ENCODE results near the gene PIK3R3. TPM values are rescaled to one million over a fixed set of nuclear protein-coding genes. Genes with fewer than 3 reads are reported as not detected.

Gene PIK3R3
- total and polyA plus RNA-seq, 9 donors: 3.6 to 20.3 (median 10.7) TPM

DNA sequence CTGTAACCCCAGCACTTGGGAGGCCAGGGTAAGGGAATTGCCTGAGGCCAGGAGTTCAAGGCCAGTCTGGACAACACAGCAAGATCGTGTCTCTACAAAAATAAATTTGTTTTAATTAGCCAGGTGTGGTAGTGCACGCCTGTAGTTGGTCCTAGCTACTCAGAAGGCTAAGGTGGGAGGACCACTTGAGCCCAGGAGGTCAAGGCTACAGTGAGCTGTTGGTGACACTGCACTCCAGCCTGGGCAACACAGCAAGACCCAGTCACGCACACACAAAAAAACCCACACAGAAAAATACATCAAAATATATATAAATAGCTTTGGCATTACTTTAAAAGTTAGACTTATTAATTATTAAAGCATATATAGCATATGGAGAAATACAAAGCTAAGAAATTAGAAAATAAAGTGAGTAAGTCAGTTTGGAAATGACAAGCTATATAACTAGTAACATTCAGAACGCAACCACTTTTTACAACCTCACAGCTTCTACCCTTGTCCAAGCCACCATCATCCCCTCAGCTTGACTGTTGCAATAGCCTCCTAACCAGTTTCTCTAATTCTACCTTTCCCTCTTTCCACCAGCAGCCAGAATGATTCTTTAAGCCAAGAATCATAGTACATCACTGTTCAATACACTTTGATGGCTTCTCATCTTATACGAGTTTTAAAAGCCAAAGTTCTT, 14.5 kb downstream of the PIK3R3 start:
- TF ChIP-seq EP300 (IDR thresholded peaks at IDR 0.05): no peak
- TF ChIP-seq POLR2A (IDR thresholded peaks at IDR 0.05): no peak
- TF ChIP-seq, protein P1, sequence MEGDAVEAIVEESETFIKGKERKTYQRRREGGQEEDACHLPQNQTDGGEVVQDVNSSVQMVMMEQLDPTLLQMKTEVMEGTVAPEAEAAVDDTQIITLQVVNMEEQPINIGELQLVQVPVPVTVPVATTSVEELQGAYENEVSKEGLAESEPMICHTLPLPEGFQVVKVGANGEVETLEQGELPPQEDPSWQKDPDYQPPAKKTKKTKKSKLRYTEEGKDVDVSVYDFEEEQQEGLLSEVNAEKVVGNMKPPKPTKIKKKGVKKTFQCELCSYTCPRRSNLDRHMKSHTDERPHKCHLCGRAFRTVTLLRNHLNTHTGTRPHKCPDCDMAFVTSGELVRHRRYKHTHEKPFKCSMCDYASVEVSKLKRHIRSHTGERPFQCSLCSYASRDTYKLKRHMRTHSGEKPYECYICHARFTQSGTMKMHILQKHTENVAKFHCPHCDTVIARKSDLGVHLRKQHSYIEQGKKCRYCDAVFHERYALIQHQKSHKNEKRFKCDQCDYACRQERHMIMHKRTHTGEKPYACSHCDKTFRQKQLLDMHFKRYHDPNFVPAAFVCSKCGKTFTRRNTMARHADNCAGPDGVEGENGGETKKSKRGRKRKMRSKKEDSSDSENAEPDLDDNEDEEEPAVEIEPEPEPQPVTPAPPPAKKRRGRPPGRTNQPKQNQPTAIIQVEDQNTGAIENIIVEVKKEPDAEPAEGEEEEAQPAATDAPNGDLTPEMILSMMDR (IDR thresholded peaks at IDR 0.05): no peak
- Histone ChIP-seq H3K4me1 (ENCODE audit: insufficient read depth) (no peaks in the 10 kb centered on the region), H3K27me3 (no peaks in the 10 kb centered on the region), H3K36me3 (no peaks in the 10 kb centered on the region), H3K27ac (no peak overlapping the region), H3K9me3 (no peaks in the 10 kb centered on the region), H3K4me3 (no peak overlapping the region)
- intact Hi-C loops (cut with DNase I): no loop called here
- DNase-seq: no peak
- 76 to 88% (median 80%) methylated on average over 5 of the region's 5 CpGs for WGBS, 3 donors

DNA sequence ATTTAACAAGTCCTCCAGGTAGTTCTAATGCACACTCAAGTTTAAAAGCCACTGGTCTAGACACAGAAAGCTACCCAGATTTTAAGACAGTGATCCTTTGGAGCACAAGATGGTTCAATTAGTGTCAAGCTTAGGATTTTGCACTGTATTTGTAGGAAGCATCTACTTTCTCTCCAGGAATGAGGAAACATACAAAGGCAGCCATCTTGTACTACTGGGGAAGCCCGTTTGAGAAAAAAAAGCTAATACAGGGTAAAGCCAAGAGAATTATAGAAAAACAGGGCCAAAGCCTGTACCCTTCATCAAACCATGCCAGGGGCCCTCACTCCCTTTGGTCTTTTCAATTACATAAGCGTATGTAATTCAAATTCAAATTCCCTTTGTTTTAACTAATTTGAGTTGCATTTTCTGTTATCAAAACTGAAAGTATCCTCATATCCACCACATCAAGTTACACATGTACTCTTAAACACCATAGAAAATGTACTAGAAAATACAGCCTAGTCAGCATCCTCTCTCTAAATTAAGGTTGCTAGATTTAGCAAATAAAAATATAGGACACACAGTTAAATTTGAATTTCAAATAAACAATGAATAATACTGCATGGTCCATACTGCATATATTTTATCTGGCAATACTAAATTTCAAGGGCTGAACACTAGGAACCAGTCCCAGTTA, 17.4 kb downstream of the PIK3R3 start:
- WGBS, 3 donors: 57 to 77% (median 67%) methylated on average over 2 of the region's 2 CpGs
- Histone ChIP-seq H3K4me3 (no peak overlapping the region), H3K9me3 (no peaks in the 10 kb centered on the region), H3K27me3 (no peaks in the 10 kb centered on the region), H3K36me3 (no peaks in the 10 kb centered on the region), H3K4me1 (ENCODE audit: insufficient read depth) (no peaks in the 10 kb centered on the region), H3K27ac (no peak overlapping the region)
- TF ChIP-seq EP300 (IDR thresholded peaks at IDR 0.05) (no peak), POLR2A (IDR thresholded peaks at IDR 0.05) (no peak)
- TF ChIP-seq, protein P1 (IDR thresholded peaks at IDR 0.05): no peak
- no peak for DNase-seq
- intact Hi-C loops (cut with DNase I): no loop called here

DNA sequence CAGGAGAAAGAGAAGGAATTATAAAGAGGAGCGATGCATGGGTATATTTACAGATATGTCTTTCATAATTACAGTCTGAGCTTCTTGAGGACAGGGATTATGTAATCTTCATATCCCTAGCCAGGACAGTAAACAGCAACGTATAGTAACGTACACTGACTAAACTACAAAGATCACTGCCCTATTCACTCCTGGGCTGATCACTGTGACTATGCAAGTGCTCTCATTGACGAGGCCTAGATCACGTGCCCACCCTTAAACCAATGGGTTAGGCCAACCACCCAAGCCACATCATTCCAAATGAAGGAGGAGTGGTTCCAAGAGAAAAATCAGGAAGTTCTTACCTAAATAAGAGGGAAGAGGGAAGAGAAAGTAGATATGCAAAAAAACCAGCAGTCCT, 18.5 kb downstream of the PIK3R3 start:
- 93 to 96% (median 96%) methylated on average over 5 of the region's 5 CpGs for WGBS, 3 donors
- H3K9me3 ChIP-seq: no peaks in the 10 kb centered on the region

DNA sequence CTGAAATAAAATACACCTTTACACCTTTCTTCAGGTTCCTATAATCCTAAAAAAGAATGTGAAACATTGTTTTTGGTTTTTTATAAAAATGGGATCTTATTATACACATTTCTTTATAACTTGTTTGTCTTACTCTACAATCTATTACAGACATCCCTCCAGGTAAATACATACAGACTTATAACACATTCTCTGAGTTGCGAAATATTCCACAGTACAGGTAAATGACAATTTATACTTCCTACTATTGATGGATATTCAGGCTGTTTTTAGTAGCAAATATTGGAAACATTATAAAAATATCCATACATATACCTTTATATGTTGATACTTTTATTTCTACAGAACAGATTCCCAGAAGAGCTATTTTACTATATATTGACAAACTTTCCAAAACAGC, 20.3 kb downstream of the PIK3R3 start:
- TF ChIP-seq POLR2A (IDR thresholded peaks at IDR 0.05): no peak
- TF ChIP-seq EP300 (IDR thresholded peaks at IDR 0.05): no peak
- TF ChIP-seq, protein P1 (IDR thresholded peaks at IDR 0.05): no peak
- no peaks in the 10 kb centered on the region for H3K9me3 ChIP-seq
- H3K4me1 ChIP-seq (ENCODE audit: insufficient read depth): no peaks in the 10 kb centered on the region
- no peaks in the 10 kb centered on the region for H3K36me3 ChIP-seq
- no peaks in the 10 kb centered on the region for H3K27me3 ChIP-seq
- 97 to 100% (median 99%) methylated on average over 1 of the region's 1 CpG for WGBS, 3 donors
- H3K27ac ChIP-seq: no peak overlapping the region
- H3K4me3 ChIP-seq: no peak overlapping the region
- DNase-seq: no peak
- intact Hi-C loops (cut with DNase I): no loop called here

More for the DNA sequence above, 18.5 kb downstream of the PIK3R3 start:
- no peak overlapping the region for H3K4me3 ChIP-seq
- H3K4me1 ChIP-seq (ENCODE audit: insufficient read depth): no peaks in the 10 kb centered on the region
- H3K27me3 ChIP-seq: no peaks in the 10 kb centered on the region
- no peak for TF ChIP-seq EP300 (IDR thresholded peaks at IDR 0.05)
- TF ChIP-seq POLR2A (IDR thresholded peaks at IDR 0.05): no peak
- TF ChIP-seq, protein P1 (IDR thresholded peaks at IDR 0.05): no peak
- no peak for DNase-seq
- H3K36me3 ChIP-seq: no peaks in the 10 kb centered on the region
- intact Hi-C loops (cut with DNase I): no loop called here
- H3K27ac ChIP-seq: no peak overlapping the region

All from ovary (tissue), 9 donors.